ACHN (cell line): ENCODE data around the gene MACO1.
"Not testable (repeated sequence)": the region's sequence is repeated elsewhere in the genome, so short reads cannot be mapped to it uniquely, and the experiment has no call there.

Experiments used
- DNase-seq: peaks from one replicate; pipeline ENCODE4 v3.0.0-alpha.2; 2015
- in situ Hi-C: cut with HindIII; loops from 2 replicates; pipeline ENCODE4 v1.10.0; 2017; ENCODE audit warnings: low sequenced_read_pairs, low pct_ligation_motif_present, low pct_unique_long_range_greater_than_20kb

Gene MACO1

DNA sequence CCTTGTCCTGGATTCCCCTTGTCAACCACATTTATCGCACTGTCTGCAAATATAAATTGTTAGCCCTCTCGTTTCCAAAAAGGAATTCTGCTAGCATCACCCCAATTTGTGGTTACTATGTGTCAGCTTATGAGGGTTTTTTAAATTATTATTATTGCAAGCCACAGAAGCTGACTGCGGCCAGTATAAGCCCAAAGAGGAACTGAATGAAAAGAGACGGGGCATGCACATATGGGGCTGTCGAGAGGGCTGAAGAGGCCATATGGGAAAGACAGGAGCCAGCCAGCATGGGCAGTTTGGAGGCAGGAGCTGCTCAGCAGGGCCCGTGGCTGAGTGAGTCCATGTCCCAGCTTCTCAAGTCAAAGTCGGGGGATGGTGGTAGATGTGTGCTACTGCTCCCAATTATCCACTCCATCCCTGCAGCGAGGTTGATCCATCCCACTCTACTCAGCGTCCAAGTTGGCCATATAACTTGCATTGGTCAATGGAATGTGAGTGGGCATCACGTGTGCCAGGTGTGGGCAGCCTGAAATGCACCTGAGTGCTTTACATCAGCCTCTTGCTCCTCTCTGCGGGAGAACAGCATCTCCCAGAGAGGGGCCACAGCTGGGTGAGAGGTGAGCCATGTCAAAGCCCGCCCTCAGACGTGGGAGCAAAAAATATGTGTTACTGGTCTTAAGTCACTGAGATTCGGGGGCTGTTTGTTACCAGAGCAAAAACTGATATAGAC, 75.1 kb downstream of the MACO1 start:
- no peak for DNase-seq
- in situ Hi-C loops = no loop called here

DNA sequence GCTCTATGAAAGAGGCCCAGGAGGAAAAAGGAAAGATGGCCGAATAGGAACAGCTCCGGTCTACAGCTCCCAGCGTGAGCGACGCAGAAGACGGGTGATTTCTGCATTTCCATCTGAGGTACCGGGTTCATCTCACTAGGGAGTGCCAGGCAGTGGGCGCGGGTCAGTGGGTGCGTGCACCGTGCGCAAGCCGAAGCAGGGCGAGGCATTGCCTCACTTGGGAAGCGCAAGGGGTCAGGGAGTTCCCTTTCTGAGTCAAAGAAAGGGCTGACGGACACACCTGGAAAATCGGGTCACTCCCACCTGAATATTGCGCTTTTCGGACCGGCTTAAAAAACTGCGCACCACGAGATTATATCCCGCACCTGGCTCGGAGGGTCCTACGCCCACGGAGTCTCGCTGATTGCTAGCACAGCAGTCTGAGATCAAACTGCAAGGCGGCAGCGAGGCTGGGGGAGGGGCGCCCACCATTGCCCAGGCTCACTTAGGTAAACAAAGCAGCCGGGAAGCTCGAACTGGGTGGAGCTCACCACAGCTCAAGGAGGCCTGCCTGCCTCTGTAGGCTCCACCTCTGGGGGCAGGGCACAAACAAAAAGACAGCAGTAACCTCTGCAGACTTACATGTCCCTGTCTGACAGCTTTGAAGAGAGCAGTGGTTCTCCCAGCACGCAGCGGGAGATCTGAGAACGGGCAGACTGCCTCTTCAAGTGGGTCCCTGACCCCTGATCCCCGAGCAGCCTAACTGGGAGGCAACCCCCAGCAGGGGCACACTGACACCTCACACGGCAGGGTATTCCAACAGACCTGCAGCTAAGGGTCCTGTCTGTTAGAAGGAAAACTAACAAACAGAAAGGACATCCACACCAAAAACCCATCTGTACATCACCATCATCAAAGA, 76.1 kb downstream of the MACO1 start:
- in situ Hi-C loops, DNase-seq: not testable (repeated sequence)

DNA sequence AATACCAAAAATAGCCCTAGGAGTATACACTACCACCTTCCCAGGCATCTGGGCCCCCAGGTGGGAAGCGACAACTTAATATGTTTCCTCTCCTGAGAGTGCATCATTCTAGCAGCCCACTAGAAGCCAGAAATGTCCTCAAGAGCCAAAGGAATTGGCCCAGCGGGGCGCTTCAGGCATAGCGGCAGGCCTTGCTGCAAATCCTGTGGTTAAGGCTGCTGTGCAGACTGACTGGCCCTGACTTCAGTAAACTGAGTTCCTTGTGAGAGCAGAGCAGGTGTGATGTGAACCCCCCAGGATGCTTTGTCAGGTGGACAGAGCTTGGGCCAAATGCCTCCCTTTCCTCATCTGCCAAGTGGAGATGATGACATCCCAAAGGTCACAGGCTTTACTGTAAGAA, 83.0 kb downstream of the MACO1 start:
- in situ Hi-C loops = no loop called here

DNA sequence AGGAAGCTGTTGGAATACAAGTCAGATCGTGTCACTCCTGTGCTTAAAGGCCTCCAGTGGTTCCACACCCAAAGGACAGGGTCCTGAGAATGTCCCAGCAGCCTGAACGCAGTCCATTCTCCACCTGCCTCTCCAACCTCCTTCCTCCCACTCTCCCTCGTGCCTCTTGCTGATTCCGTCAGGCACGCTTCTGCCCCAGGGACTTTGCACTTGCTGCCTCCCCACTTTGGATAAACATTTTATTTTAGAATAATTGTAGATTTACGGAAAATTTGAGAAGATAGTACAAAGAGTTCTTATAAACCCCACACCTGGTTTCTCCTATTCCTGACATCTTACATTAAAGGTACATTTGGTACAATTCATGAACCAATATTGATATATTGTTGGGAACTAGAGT, 84.3 kb downstream of the MACO1 start:
- in situ Hi-C loops = no loop called here
- no peak for DNase-seq

More for the DNA sequence above, 83.0 kb downstream of the MACO1 start:
- DNase-seq = no peak

DNA sequence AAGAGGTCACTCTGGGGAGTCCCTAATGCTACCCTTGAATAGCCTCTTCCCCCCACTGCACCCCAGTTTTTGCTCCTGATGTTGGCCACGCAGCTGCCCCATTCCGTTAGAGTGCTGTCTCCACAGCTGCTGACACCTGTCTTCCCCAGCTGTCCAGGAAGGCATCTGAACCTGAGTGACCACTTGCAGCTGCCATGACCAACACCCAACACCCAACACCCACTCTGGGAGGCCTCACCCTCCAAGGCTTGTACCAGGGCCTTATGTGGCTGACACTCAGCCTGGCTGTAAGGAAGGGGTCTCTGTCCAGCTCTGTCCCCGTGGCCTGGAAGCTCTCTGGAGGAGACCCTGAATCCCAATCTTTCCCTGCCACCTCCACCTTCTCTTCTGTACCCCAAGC, 86.0 kb downstream of the MACO1 start:
- no peak for DNase-seq
- in situ Hi-C loops = no loop called here

DNA sequence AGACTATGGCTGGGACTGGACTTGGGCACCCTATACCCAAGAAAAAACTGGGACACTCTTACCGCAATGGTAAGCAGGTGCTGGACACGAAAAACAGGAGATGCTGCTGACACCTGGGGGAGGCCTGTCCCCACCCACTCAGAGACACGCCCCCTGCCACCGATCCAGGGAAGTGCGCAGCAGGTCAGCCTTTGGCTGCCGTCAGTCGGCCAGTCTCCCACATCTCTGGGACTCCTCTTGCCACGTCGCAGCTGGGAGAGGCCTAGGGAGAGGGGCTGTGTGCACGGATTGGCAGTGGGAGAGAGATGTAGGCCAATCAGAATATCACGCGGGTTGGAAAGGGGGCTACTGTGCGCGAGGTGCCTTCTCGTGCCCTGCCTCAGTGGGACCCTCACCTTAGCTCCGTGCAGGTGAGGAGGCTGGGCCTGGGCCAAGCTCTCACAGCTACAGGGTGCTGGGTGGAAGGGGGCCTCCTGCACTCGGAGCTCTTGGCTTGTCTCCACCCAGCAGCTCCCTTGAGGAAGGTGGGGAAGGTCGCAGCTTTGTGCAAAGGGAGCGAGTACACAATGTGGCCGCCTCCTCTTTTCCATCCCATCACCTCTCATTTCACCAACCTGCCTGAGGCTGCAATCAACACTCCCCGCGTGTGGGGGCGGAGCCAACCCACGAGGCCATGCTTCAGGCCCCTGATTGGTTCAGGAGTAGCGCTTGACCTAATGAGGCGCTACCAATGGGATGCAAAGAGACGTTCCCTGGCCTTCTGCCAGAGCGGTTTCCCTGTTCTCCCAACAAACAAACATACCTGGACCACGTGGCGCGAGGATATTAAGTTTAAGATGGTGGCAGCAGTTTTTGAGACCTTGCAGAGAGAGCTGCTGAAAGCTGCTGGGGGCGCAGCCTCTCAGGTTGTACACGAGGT, 87.0 kb downstream of the MACO1 start:
- in situ Hi-C loops = no loop called here
- no peak for DNase-seq

DNA sequence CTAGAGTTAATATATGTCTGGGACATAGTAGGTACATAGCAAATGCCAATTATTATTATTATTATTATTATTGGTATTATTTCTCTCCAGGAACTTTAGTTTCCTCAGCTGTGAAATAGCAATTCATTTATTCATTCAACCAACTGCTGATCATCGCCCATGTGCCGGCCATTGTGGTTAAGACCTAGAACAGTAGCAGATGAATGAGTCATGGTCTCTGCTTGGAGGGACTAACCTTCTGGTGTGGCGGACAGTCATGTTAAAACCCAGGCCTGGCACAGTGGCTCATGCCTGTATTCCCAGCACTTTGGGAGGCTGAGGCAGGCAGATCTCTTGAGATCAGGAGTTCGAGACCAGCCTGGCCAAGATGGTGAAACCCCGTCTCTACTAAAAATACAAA, 88.9 kb downstream of the MACO1 start:
- peak; percentile 23 for DNase-seq

DNA sequence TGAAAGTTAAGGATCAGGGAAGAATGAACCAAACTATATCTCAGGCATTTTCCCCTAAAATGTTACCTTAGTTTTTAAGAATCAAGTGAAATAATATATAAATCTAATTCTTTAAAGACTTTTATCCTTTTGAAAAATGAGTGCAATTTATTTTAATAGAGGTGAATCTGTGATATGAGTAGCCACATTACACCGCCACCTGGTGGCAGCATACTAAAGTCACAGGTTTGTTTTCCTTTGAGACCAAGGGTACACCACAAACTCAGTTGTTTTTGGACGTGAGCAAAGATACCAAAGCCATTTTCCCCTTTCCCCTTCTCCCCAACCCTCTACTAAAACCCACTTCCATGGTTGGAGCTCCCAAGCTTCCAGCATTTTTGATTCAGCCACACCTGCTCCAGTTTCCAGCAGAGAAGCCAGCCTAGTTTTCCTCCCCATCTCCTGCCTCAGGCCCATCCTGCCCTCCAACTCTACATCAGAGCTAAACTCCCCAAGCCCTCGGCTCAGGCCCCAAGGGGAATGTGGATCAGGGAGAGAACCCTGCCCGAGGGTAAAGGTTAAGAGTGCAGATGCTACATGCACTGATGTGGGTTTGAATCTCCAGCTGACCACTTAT, 89.9 kb downstream of the MACO1 start:
- in situ Hi-C loops = no loop called here
- peak; percentile 46 for DNase-seq

More for the DNA sequence above, 88.9 kb downstream of the MACO1 start:
- in situ Hi-C loops = no loop called here

DNA sequence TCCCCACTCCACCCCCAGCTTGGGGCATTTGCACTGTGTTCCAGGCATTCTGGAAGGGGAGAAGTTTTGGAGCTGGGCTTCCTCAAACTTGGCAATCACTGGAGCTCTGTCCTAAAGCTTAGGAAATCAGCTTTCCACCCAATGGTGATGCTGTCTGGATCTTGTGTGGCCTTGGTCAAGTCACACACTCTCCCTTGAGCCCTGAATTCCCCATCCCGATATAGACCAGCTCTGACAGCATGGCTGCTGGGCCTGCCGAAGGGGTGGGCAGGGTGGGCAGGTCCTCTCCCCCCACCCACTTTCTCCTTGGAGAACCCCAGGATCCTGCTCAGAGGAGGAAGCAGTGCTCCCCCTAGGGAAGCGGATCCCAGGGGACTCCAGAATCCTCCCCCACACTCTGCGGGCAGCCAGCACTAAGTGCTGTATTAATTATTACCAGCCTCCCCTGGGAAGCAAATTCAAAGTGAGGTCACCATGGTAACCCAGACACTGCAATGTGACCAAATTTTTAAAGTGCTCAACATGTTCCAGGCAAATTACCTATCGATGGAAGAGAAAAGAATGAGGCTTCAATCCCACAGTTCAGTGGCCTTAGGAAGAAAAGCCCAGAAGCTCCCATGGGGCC, 91.4 kb downstream of the MACO1 start:
- DNase-seq = peak; percentile 20
- in situ Hi-C loops = no loop called here

DNA sequence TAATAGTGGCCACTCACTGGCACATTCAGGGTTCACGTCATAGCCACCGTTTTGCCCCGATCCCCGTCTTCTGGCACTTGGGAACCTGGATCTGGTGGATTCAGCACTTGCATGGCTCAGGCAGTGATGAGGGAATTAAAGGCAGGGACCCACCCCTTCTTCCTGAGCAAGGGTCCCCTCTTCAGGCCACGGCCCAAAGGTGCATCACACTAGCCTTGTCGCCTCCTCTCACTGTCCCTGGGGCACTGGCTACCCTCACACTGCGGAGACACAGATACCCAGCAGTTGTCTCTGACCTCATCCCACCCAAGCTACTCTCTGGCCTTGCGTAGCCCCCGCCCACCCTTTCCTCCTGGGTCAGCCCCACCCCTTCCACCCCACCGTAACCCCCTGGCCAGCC, 92.8 kb downstream of the MACO1 start:
- peak; percentile 51 for DNase-seq
- in situ Hi-C loops = no loop called here

DNA sequence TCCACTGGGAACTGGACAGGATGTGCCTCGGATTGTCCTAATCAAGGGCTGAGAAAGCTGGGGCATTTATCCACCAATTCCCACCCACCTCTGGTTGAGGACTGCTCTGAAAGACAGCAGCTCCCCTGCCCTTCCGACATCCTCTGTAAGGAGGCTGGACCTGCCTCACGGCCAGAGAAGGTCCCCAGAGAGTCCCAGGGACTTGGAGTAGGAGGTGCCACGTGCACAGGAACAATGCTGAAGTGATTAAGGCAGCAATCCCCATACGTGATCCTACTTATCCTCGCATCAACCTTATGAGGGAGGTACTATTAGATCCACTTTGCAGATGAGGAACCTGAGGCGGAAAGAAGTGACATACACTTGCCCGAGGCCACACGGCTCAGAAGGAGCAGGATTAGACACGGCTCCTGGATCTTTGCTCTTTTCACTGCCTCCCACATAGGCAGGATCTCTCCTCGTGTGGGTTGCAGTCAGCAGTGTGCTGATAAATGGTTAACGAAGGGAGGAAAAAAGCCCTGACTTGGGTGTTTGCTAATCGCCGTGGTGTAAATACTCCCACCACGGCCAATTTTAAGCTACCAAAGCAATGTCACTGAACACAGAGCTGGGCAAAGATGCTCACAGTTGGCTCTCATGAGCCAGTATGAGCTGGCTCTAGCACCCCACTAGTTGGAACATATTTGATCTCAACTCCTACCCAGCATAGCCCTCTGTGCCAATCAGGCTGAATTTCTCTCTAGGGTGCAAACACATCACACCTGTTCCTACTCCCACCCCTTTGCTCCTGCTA, 94.1 kb downstream of the MACO1 start:
- in situ Hi-C loops = no loop called here
- DNase-seq = no peak

DNA sequence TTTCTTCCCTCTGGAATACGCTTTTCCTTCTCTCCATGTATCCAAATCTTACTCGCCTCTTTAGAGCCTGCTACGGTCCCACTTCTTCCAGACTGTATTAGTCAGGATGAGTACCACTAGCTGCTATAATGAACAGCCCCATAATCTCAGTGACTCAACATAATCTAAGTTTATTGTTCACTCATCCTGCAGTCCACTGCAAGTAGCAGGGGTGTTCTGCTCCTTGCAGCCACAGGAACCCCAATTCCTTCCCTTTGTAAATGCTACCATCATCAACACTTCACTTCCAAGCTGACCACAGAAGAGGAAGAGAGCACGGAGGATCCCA, 94.6 kb downstream of the MACO1 start:
- no peak for DNase-seq
- in situ Hi-C loops = no loop called here

DNA sequence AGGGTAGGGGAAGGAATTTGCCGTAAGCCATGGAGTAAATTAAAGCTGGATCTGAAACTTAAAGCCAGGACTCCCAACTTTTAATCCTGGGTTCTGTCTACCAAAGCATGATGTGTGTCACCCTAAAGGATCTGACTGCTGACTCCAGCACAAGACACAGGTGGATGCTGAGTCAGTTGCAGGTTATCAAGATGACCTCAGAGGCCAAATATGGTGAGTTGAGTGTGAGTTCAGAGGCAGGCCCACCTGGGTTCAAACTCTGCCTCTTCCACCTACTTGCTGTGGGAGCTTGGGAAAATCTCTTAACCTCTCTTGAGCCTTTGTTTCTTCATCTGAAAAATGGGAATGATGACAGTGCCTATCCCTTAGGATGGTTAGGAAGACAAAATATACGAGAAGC, 96.1 kb downstream of the MACO1 start:
- in situ Hi-C loops = no loop called here

DNA sequence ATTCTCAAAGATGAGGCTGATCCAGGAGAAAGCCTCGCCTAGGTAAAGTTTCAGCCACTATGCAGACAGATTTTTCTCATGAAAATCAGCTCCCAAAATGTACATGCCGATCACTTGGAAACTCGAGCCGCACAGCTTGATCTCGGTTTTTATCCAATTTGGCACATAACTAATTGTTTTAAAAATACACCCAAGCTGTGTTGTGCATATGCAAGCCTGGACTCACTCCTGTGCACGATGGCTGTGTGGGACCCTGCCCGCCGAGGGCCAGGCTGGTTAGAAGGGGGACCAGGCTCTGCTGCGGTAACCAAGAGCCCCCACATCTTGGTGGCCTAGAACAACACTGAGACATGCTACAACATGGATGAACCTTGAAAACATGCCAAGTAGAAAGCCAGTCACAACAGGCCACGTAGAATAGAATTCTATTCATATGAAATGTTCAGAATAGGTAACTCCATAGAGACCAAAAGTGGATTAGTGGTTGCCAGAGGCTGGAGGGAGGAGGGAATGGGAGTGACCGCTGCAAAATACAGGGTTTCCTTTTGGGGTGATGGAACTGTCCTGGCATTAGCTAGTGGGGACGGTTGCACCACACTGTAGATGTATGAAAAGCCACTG, 96.6 kb downstream of the MACO1 start:
- in situ Hi-C loops = no loop called here
- DNase-seq = no peak

More for the DNA sequence above, 96.1 kb downstream of the MACO1 start:
- DNase-seq = no peak

DNA sequence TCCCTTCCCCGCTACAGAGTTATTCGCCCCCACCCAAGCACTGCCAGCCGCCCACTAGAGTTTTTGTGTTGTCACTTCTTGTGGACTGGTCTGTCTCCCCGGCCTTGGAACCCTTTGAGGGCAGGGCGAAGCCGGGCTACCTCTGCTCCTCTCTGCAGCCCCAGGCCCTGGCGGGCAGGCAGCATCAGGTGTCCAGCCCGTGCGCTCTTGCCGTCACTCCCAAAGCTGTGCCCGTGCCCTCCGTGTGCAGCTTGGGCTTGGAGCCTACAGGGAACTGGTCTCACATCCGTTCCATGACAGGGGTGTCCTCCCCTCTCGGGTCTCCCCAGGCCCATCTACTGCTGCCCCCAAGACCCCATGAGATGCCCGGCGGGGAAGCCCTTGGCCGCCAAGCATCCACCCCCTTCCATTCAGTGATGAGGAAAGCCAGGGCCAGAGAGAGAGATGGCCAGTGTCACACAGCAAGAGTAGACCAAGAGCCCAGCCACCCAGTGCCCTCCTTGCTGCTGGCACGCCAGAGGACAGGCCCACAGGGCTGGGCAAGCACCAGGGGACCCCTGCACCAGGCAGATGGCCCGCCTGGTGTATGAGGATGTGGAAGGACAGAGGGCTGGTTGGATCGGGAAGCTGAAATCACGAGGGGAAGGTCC, 97.4 kb downstream of the MACO1 start:
- DNase-seq = no peak
- in situ Hi-C loops = no loop called here

DNA sequence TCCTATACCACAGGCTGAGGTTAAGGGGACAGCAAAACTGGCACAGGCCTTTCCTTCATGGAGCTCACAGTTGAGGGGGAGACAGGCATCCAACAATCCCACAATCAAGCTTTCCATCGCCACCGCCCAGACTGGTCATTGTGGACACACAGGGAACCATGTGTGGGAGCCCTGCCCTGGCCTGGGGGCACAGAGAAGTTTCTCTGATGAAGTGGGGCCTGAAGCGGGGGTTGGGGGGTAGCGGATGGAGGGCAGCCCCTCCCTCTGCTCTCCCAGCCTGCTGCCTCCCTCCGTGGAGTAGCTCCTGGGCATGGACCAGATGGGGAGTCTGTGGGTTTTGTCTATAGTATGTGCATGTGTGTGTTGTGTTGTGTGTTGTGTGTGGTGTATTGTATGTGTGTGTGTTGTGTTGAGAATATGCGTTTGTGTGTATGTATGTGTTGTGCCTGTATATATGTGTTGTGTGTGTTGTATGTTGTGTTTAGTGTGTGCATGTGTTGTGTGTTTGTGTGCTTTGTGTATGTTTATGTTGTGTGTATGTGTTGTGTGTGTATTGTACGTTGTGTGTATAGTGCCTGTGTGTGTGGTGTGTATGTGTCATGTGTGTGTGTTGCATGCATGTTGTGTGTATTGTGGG, 98.3 kb downstream of the MACO1 start:
- DNase-seq = no peak
- in situ Hi-C loops = no loop called here
